Thyroid gland (tissue), 4 donors: ENCODE results near the gene ADAMTSL4. TPM values are rescaled to one million over a fixed set of nuclear protein-coding genes. Genes with fewer than 3 reads are reported as not detected.

Experiments
- DNase-seq, 2 donors: peaks; one replicate each; pipeline ENCODE4 v3.0.0-alpha.2; 2019
- H3K27ac ChIP-seq, 3 donors: fragments of 200-600 bp; sonication (generic); 1 replicate in 2 of 3; 2 replicates in 1 of 3; pipeline ENCODE4 v1.5.1; 2016 to 2019; ENCODE audit warnings: mild to moderate bottlenecking in 1 of 3, moderate library complexity in 1 of 3
- H3K27me3 ChIP-seq: fragments of 200-600 bp; sonication (generic); one replicate; pipeline ENCODE4 v1.5.1; 2019
- H3K36me3 ChIP-seq, 2 donors: fragments of 200-600 bp; sonication (generic); one replicate each; pipeline ENCODE4 v1.5.1; 2016 to 2019
- H3K4me1 ChIP-seq, 2 donors: fragments of 200-600 bp; sonication (generic); one replicate each; pipeline ENCODE4 v1.5.1; 2017 to 2019
- H3K4me3 ChIP-seq, 3 donors: fragments of 200-600 bp; sonication (generic); replicated peaks in 1 of 3; 1 replicate in 2 of 3; 2 replicates in 1 of 3; pipeline ENCODE4 v1.5.1; 2016; ENCODE audit warnings: mild to moderate bottlenecking in 1 of 3
- H3K9me3 ChIP-seq: fragments of 200-600 bp; sonication (generic); one replicate; pipeline ENCODE4 v1.5.1; 2017
- POLR2A ChIP-seq, 2 donors: fragments of 450-650 bp; IDR thresholded peaks; one replicate each; pipeline ENCODE4 v1.6.1; 2017; ENCODE audit warnings: antibody characterized with exemption in 2 of 2, mild to moderate bottlenecking in 2 of 2, moderate library complexity in 1 of 2
- WGBS, 2 donors: methylation state at CpG; one replicate each; pipeline ENCODE4 v1.1.5; 2017; 5-methylcytosine and 5-hydroxymethylcytosine counted together
- intact Hi-C: fragments of 100-400 bp; cut with DNase I; formaldehyde crosslinking; loops from one replicate; pipeline ENCODE4 v1.15.1; 2023
- total RNA-seq, 4 donors: library from RNA; depleted of rRNA; stranded (reverse); fragments of >200 nt; gene quantifications; one replicate each; pipeline ENCODE4 v1.2.3, GENCODE V29; 2016
- TF ChIP-seq, protein P1 (sequence below), 6 experiments: fragments of 200-600 bp in 3 of 6; fragments of 450-650 bp in 3 of 6; sonication (generic) in 3 of 6; IDR thresholded peaks; one replicate each; pipeline ENCODE4 v1.5.1; 2016 to 2019; ENCODE audit warnings: antibody characterized with exemption in 6 of 6, mild to moderate bottlenecking in 2 of 6, inconsistent platforms in 1 of 6, moderate library complexity in 1 of 6

The ADAMTSL4 gene
- 10 to 100 TPM in 1 of 4 donors, 1 to 10 TPM in 3; 2.1 to 15.7 (median 6.9) TPM for total RNA-seq

GRCh38 chr1:150548632-150549495 lies at the start of gene ADAMTSL4:
Gene ADAMTSL4 (plus strand): TSS chr1:150549408. CDS start chr1:150552289, 2,881 bp downstream.
- 2 to 3% methylated on average over 16 to 19 of the region's 91 CpGs for WGBS, 2 donors
- peak within 1 kb of the TSS in 1 of 3 donors; percentile 43 for H3K4me3 ChIP-seq
- peak within 1 kb of the TSS in 2 of 3 donors; percentile 80 to 85 for H3K27ac ChIP-seq
- H3K4me1 ChIP-seq = peaks cover 6 to 40% of the 10 kb centered on the region in 2 donors
- intact Hi-C loops = no loop called here
- DNase-seq = peak; percentile 73 to 78
- H3K36me3 ChIP-seq = no peaks in the 10 kb centered on the region
- no peaks in the 10 kb centered on the region for H3K27me3 ChIP-seq
- no peaks in the 10 kb centered on the region for H3K9me3 ChIP-seq
- peak in 1 of 2 donors; percentile 34 for TF ChIP-seq POLR2A (IDR thresholded peaks at IDR 0.05)
- TF ChIP-seq, protein P1, sequence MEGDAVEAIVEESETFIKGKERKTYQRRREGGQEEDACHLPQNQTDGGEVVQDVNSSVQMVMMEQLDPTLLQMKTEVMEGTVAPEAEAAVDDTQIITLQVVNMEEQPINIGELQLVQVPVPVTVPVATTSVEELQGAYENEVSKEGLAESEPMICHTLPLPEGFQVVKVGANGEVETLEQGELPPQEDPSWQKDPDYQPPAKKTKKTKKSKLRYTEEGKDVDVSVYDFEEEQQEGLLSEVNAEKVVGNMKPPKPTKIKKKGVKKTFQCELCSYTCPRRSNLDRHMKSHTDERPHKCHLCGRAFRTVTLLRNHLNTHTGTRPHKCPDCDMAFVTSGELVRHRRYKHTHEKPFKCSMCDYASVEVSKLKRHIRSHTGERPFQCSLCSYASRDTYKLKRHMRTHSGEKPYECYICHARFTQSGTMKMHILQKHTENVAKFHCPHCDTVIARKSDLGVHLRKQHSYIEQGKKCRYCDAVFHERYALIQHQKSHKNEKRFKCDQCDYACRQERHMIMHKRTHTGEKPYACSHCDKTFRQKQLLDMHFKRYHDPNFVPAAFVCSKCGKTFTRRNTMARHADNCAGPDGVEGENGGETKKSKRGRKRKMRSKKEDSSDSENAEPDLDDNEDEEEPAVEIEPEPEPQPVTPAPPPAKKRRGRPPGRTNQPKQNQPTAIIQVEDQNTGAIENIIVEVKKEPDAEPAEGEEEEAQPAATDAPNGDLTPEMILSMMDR (IDR thresholded peaks at IDR 0.05) = peak in 1 of 6 experiments; percentile 20

GRCh38 chr1:150505431-150505830 lies 43.8 kb upstream of the ADAMTSL4 start:
- intact Hi-C loops = no loop called here
- WGBS, 2 donors = 87 to 88% methylated on average over 6 of the region's 6 CpGs

GRCh38 chr1:150507912-150508864 lies 41.0 kb upstream of the ADAMTSL4 start, which contains the start of gene ECM1:
Gene ECM1 (plus strand): TSS chr1:150508109. CDS start chr1:150508210, 101 bp downstream.
- peak in 1 of 2 donors; percentile 14 for TF ChIP-seq POLR2A (IDR thresholded peaks at IDR 0.05)
- TF ChIP-seq, protein P1 (IDR thresholded peaks at IDR 0.05) = no peak
- WGBS, 2 donors = 67 to 71% methylated on average over 6 to 7 of the region's 7 CpGs
- no peak for DNase-seq
- Histone ChIP-seq H3K9me3 (no peaks in the 10 kb centered on the region), H3K4me3 (no peak within 1 kb of the TSS), H3K27ac (peak within 1 kb of the TSS; percentile 39 to 61 (median 40)), H3K27me3 (no peaks in the 10 kb centered on the region), H3K36me3 (peaks cover 14 to 16% of the 10 kb centered on the region in 2 donors), H3K4me1 (no peaks in the 10 kb centered on the region)
- intact Hi-C loops = no loop called here

More at GRCh38 chr1:150505431-150505830, 43.8 kb upstream of the ADAMTSL4 start:
- Histone ChIP-seq H3K4me1 (no peaks in the 10 kb centered on the region), H3K27ac (no peak overlapping the region), H3K36me3 (peaks cover 16 to 17% of the 10 kb centered on the region in 2 donors), H3K4me3 (no peak overlapping the region), H3K9me3 (no peaks in the 10 kb centered on the region), H3K27me3 (no peaks in the 10 kb centered on the region)
- TF ChIP-seq, protein P1 (IDR thresholded peaks at IDR 0.05) = no peak
- no peak for TF ChIP-seq POLR2A (IDR thresholded peaks at IDR 0.05)
- no peak for DNase-seq

GRCh38 chr1:150508982-150509381 lies 40.2 kb upstream of the ADAMTSL4 start:
- 72 to 73% methylated on average over 4 of the region's 4 CpGs for WGBS, 2 donors
- TF ChIP-seq, protein P1 (IDR thresholded peaks at IDR 0.05) = no peak
- TF ChIP-seq POLR2A (IDR thresholded peaks at IDR 0.05) = no peak
- DNase-seq = no peak
- Histone ChIP-seq H3K4me3 (no peak overlapping the region), H3K27ac (no peak overlapping the region), H3K27me3 (no peaks in the 10 kb centered on the region), H3K9me3 (no peaks in the 10 kb centered on the region), H3K4me1 (no peaks in the 10 kb centered on the region), H3K36me3 (peaks cover 13 to 15% of the 10 kb centered on the region in 2 donors)
- intact Hi-C loops = no loop called here
